Suppressor macrophage (primary cell): Measurements from ENCODE around the gene THSD4.
"Not testable (repeated sequence)": the region's sequence is repeated elsewhere in the genome, so short reads cannot be mapped to it uniquely, and the experiment has no call there.

Experiments
- DNase-seq, 4 experiments: peaks; one replicate each; pipeline ENCODE4 v3.0.0-alpha.2; 2020 to 2022

Gene THSD4

DNA sequence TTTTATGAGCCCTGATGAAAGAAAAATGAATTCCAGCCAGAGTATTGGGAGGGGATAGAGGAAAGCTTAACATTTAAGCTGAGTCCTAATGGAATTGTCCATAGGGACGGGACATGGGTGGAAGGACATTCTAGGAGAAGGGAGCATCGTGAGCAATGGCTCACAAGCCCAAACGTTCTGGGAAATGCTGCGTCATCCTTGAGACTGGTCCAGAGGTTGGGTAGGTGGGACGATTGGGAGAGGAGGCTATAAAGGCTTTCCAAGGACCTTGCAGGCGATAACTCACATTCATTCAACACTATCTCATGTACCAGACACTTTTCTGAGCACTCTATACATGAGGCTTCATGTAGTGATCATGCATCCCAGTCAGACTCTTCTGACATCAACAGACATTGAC lies 237.5 kb downstream of the THSD4 start:
- DNase-seq = no peak

DNA sequence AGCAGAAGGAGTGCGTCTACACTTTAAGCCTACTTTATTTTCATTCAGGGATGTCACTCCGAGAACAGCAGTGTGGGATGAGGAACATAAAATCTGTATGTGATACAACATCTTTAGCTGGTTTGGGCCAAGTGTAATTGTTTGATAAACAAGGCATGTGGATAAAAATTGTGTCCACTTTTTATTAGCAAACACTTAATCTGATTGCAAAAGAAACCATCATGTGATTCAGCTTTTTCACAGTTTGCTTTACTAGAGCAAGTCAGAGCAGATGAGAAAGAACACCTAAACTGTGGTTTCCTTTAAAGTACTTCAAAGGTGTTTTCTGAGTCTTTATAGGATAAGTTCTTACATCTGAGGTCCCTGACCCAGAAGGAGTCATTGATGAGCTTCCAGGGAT lies 237.9 kb downstream of the THSD4 start:
- DNase-seq = no peak

DNA sequence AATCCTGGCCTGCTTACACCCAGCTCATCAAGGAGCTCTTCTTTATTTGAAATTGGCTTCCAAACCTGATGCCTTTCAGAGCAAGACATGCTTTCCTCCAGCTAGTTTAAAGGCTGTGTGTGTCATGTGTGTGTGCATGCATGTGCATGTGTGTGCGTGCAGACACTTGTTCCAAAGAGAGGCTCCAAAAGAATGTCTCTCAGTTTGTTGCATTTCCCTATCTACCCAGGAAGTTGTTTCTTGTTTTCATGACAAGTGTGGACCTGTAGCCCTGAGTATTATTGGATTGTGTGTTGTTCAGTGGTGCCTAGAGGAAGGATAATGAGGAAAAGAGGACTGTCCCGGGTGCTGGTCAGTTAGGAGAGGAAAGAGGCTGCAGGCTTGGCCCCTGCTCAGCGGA lies 240.0 kb downstream of the THSD4 start:
- no peak for DNase-seq

GRCh38 chr15:71357321-71357732 lies 242.1 kb downstream of the THSD4 start:
- DNase-seq = no peak

DNA sequence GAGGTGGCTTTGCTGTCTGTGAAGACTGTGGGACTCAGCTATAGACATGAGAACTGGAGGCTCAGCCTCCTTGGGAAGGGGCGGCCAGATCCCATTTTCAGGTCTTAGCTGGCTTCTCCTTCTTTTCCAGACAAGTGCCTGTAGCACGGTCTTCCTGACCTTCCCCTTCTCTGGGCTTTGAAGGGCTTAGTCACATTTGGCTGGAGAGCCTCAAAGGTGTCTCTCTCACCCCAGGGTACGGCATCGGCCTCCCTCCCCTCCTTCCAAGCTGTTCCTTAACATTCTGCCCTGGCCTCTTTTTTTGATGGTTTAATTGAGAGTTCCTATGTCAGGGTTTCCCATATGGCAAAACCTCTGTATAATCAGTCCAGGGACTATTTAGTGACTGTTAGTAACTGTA lies 242.7 kb downstream of the THSD4 start:
- DNase-seq = no peak

- no peak for DNase-seq
Measured at GRCh38 chr15:71359246-71359645, 244.0 kb downstream of the THSD4 start.

- DNase-seq = no peak
Measured at GRCh38 chr15:71362556-71362955, 247.3 kb downstream of the THSD4 start.

- DNase-seq = no peak
Measured at GRCh38 chr15:71362987-71363968, 248.0 kb downstream of the THSD4 start.

- DNase-seq = no peak
Measured at GRCh38 chr15:71364117-71364584, 248.9 kb downstream of the THSD4 start.

DNA sequence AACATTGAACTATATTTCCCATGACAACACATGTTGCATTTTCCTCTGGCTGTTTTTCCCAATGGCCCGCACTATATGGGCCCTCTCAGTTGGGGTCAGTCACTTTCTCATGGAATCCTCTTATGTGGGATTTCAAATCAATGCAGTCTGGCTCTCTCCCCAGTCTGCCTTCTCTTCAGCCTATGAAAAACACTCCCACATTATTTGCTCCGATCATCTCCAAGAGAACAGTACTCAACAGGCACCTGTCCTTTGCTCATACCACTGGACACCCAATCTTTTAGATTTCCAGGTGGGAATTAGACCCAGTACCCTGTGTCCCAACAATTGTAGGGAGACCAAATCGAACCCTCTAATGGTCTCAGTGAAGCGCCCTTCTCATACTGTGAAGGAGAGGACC lies 251.3 kb downstream of the THSD4 start:
- DNase-seq = no peak

- no peak for DNase-seq
Measured at GRCh38 chr15:71366926-71367325, 251.7 kb downstream of the THSD4 start.

GRCh38 chr15:71367737-71368136 lies 252.5 kb downstream of the THSD4 start:
- DNase-seq = not testable (repeated sequence)

- not testable (repeated sequence) for DNase-seq
Measured at GRCh38 chr15:71372769-71373168, 257.5 kb downstream of the THSD4 start.

GRCh38 chr15:71373917-71374316 lies 258.6 kb downstream of the THSD4 start:
- DNase-seq = no peak

- DNase-seq = no peak
Measured at GRCh38 chr15:71374607-71375352, 259.5 kb downstream of the THSD4 start.

GRCh38 chr15:71375934-71376333 lies 260.7 kb downstream of the THSD4 start:
- DNase-seq = no peak

DNA sequence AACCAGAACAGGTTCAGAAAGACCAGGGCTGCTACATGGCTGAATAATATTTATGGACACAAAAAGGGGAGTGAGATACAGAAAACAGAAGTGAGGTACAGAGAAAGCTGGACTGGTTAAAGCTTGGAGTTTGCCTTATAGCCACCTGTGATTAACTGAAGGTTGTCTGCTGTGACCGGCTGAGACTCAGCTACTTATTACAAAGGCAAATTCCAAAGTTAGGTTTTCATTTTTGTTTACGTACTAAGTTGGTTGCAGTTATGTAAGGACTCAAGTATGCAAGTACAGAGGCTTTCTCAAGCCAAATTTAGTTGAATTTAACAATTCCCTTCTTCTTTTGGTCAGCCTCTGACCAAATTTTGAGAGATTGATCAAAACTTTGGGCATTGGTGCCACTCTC lies 264.6 kb downstream of the THSD4 start:
- DNase-seq = no peak

GRCh38 chr15:71380345-71380744 lies 265.1 kb downstream of the THSD4 start:
- no peak for DNase-seq

GRCh38 chr15:71384501-71384900 lies 269.2 kb downstream of the THSD4 start:
- no peak for DNase-seq

- no peak for DNase-seq
Measured at GRCh38 chr15:71385026-71385425, 269.8 kb downstream of the THSD4 start.

GRCh38 chr15:71385457-71385856 lies 270.2 kb downstream of the THSD4 start:
- DNase-seq = peak in 1 of 4 experiments; percentile 11

DNA sequence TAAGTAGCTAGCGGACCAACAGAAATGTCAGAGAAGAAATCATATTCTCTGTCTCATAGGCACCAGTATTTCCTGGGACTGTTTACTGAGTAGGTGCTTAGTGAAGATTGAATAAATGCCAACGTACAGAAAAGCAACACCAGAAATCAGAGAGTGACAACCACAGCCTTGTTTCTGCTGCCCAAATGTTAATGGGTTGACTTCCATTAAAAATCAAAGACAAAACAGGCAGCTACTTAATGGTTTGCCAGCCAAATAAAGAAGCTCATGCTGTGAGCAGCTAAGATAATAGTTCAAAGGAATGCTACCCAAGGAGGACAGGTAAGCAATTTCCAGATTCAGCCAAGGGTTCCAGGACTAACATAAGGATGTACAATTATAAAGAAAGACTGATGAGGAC lies 270.7 kb downstream of the THSD4 start:
- DNase-seq = no peak

- no peak for DNase-seq
Measured at GRCh38 chr15:71386448-71387236, 271.4 kb downstream of the THSD4 start.
